GM18507 (cell line): Measurements from ENCODE around the gene CAMK4.

Source experiments
- DNase-seq: peaks from one replicate; pipeline ENCODE4 v3.0.0; 2011; ENCODE audit warnings: low read depth; ENCODE audit not compliant: insufficient read length; ENCODE audit errors: extremely low spot score
- FAIRE-seq: peaks from 2 replicates; lab custom pipeline; 2011; peaks lifted over from hg19 to GRCh38; lab: Jason Lieb, UNC

Gene CAMK4

DNA sequence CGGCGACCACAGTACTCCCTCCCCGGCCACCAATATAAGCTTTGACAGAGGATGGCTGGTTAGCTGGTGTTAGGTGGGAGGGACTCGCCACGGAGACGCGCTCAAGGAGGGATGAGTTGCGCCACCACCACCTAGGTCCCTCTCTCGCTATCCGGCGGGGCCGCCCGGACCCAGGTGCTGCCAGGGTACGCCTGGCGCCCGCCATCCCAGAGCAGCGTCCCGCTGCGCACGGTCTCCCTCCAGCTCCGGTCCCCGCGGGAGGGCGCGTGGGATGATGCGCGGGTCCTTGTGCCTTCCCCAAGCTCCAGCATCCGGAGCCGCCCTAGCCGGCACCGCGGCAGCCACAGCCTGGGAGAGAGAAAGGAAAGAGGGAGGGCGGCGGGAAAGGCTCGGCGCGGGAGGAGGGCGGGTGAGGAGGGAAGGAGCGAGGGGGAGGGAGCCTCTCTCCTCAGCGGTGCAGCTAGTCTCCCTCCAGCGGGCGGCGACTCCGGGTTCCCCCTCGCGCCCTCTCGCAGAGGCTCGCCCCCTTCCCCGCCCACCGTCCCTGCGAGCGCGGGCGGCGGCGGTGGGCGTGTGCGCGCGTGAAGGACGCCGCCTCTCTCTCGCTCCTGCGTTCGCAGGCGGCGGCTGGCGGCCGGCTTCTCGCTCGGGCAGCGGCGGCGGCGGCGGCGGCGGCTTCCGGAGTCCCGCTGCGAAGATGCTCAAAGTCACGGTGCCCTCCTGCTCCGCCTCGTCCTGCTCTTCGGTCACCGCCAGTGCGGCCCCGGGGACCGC is at the start of gene CAMK4:
Gene CAMK4, plus strand, starts transcription at position 598 of the 774 bp plus-strand sequence. Its CDS starts 100 bp downstream, at position 698.
- peak; percentile 85 for FAIRE-seq

GRCh38 chr5:111183064-111183463 is 41.1 kb upstream of the CAMK4 start:
- no peak for DNase-seq
- FAIRE-seq: no peak

More for the DNA sequence above, at the start of gene CAMK4:
- peak; percentile 68 for DNase-seq

- DNase-seq: no peak
- FAIRE-seq: no peak
Measured at GRCh38 chr5:111187079-111187478, 37.1 kb upstream of the CAMK4 start.

- DNase-seq: no peak
- peak; percentile 15 for FAIRE-seq
Measured at GRCh38 chr5:111194053-111194452, 30.1 kb upstream of the CAMK4 start.

DNA sequence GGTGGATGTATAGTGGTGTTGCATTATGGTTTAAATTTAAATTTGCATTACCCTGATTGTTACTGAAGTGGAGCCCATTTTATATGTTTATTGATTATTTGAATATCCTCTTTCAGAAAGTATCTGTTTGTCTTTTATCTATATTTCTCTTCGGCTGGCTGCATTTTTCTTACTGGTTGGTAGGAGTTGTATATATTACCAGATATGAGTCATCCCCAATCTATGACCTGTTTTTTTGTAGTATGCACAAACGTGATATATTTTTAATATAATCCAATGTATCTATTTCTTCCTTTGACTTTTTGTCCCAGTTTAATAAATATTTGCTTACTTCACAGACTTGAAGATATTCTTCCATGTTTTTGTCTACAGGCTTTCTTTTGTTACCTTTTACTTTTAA is 29.3 kb upstream of the CAMK4 start:
- FAIRE-seq: no peak
- no peak for DNase-seq

GRCh38 chr5:111197523-111197922 is 26.7 kb upstream of the CAMK4 start:
- no peak for FAIRE-seq

GRCh38 chr5:111198281-111198966 is 25.8 kb upstream of the CAMK4 start:
- no peak for FAIRE-seq
- DNase-seq: no peak

More at GRCh38 chr5:111197523-111197922, 26.7 kb upstream of the CAMK4 start:
- DNase-seq: no peak

DNA sequence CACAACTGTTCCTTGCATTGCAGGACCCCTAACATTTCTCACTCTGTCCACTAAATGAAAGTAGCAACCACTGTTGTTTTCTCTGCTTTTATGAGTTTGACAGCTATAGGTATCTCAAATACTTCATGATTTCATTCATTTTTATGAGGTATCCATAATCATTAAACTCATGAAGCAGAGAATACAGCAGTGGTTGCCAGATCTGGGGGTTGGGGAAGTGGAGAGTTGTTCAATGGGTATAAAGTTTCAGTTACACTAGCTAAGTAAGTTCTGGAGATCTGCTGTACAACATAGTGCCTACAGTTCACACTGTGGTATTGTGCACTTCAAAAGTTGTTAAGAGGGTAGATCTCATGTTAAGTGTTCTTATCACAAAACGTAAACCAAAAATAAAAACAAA is 23.4 kb upstream of the CAMK4 start:
- no peak for DNase-seq
- peak; percentile 31 for FAIRE-seq

DNA sequence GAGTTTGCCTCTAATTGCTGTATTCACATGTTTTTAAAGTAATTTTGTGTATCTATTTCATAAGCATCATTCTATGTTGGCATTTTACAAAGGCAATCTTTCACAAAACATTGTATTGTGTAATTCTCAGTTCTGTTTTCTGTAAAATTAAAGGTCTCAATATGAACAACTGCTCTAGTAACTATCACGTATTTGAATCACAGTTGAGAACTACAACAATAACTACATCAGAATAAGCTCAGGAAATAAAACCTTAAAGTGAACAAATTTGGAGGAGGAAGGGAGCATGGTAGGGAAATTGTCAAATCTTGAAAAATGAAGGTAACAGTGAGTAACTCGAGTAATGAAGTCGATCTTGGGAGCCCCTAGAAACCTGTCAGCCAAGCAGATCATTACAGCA is 22.5 kb upstream of the CAMK4 start:
- FAIRE-seq (peak; percentile 68), DNase-seq (no peak)

DNA sequence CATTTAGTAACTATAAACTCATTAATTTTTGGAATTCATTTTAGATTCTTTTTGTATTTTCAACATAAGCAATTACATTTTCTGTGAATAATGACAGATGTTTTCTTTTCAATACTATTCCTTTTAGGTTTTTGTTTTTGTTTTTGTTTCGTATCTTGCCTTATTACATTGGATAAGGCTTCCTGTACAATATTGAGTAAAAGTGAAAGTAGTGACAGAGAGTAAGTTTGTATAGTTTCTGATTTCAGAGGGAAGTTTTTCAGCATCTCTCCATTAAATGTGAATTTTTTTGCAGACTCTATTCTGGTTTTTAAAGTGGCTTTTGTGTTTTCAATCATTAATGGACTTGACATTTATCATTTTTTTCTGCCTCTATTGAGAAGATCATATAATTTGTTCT is 12.8 kb upstream of the CAMK4 start:
- FAIRE-seq (peak; percentile 85), DNase-seq (no peak)

DNA sequence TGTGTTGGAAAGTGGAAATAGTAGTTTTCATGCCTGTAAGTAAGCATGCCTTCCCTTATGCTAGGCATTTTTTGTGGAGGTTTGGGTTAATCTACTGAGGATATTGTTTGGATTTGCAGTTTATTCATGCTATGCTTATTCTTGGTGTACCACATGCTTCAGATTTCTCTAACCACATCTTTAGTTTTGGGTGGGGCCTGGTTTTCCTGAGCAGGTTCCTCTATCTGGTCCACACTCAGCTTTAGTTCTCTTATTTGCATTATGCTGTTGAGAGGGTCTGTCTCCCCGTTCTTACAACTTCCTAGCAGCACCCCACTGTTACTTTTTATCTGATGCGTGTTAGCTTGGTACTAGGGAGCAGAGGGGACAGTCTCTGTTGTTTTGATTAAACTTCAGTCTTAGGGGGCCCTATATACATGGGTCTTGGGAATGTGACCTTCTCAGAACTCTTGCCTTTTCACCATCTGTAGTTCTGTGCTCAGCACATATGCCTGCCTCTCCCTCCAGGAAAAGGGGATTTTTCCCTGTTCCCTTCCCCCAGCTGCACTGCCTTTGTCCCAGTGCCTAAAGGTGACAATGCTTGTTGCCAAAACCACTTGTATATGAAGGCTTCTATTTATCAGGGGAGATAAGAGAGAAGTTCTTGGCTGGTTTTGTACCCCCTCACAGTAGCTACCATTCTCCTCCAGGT is 10.0 kb upstream of the CAMK4 start:
- FAIRE-seq (no peak), DNase-seq (no peak)

- no peak for FAIRE-seq
- no peak for DNase-seq
Measured at GRCh38 chr5:111215971-111216370, 8.2 kb upstream of the CAMK4 start.

- DNase-seq: no peak
- FAIRE-seq: no peak
Measured at GRCh38 chr5:111221139-111221538, 3.0 kb upstream of the CAMK4 start.

- FAIRE-seq (peak; percentile 18), DNase-seq (no peak)
Measured at GRCh38 chr5:111223101-111223786, 940 bp upstream of the CAMK4 start.

DNA sequence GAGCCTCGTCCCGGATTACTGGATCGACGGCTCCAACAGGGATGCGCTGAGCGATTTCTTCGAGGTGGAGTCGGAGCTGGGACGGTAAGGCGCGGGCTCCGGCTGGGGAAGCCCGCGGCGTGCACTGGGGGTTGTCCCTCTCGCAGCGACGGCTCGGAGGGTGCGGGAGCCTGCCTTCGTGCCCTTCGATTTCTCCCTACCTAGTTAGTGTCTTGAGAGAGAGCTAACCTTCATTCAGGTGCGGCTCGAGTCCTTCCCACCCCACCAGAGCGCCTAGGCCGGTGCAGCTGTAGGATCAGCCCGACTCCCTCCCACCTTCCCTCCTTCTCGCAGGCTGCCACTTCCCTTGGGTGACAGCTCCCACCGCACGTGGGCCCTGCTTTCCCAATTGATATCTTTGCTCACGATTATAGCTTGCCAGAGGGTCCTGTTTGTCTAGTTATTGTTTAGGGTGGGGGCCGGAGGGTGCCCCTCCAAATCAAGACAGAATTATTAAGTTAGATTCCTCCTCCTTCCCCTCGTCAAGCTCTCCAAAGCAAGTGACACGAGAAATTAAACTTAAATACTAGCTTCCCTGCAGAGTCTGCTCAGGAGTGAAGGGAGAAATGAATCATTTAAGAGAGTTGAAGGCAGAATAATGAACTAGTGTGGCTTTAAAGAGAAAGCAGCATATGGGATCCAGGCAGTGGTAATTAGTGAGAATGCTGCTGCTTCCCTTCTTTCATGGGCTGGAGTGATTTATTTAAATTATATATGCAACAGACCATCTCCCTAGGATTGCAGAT is 569 bp downstream of the CAMK4 start:
- peak; percentile 70 for FAIRE-seq
- no peak for DNase-seq

DNA sequence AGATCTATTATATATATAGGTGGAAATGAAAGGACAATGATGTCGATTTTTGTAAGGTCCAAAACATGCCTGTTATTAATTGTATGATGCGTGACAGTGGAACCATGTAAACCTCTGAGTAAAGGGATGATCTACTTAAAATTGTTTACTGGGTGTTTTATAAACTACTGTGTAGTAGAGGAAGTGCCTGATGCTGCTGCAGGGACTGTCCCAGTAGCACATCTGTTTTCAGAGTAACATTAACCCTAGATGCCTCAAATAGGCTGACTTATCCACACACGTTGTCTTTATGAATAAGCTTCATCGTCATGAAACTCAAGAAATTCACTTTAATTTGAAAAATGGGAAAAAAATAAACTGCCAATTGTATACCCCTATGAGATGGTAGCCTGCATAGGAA is 1.7 kb downstream of the CAMK4 start:
- no peak for DNase-seq
- peak; percentile 91 for FAIRE-seq

DNA sequence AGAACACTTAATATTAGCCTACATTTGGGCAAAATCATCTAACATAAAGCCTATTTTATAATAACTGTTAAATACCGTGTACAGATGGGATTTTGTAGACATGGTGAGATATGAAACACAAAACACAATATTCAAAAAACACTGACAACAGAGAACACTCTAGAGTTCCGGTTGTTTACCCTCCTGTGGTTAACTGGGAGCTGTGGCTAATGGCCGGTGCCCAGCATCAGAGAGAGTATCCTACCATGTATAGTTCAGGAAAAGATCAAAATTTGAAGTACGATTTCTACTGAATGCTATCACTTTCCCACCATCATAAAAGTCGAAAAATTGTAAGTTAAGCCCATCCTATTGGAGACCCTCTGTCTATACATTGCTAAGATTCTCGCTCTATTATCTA is 2.4 kb downstream of the CAMK4 start:
- FAIRE-seq (peak; percentile 53), DNase-seq (no peak)

- no peak for FAIRE-seq
Measured at GRCh38 chr5:111227226-111227782, 3.1 kb downstream of the CAMK4 start.

GRCh38 chr5:111227801-111228200 is 3.6 kb downstream of the CAMK4 start:
- peak; percentile 85 for FAIRE-seq
- no peak for DNase-seq

More at GRCh38 chr5:111227226-111227782, 3.1 kb downstream of the CAMK4 start:
- DNase-seq: no peak
